ENCODE data around the gene RNF114. TPM values are rescaled to one million over a fixed set of nuclear protein-coding genes. Genes with fewer than 3 reads are reported as not detected.

Gene RNF114, protein sequence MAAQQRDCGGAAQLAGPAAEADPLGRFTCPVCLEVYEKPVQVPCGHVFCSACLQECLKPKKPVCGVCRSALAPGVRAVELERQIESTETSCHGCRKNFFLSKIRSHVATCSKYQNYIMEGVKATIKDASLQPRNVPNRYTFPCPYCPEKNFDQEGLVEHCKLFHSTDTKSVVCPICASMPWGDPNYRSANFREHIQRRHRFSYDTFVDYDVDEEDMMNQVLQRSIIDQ
- total RNA-seq = 123 and 198 TPM in 2 replicates

DNA sequence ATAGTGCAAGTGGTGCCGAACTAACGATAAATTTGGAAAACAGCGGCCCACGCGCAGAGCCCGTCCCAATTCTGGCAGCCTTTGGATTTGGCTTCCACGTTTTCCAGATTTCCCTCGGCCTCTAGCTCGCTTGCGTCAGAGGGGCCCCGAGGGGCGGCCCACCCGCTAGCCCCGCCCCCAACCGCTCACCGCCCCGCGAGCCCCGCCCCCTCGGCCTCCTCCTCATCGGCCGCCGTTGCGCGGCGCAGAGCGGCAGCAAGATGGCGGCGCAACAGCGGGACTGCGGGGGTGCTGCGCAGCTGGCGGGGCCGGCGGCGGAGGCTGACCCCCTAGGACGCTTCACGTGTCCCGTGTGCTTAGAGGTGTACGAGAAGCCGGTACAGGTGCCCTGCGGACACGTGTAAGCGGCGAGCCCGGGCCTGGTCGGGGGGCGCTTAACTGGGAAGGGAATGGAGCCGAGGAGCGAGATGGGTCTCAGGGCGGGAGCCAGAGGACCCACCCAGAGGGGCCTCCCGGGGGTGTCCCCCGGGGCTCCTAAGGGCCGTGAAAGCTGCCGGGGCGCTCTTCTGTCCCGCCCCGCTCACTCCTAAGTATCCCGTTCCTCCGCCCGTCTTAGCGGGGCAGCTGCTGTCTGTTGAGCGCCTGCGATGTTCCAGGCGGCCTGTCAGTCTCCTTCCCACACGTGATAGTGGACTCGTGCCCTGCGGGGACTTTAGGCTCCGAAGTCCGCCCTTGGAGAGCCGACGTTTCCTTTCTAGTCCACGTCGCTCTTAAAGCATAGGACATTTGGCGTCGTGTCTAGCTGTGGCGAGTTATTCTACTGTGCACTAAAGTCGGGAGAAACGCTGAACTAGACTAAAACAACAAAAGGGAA, at the start of gene RNF114:
Gene RNF114, plus strand, starts transcription at position 245 of the 874 bp plus-strand sequence. Its CDS starts 16 bp downstream, at position 261.

DNA sequence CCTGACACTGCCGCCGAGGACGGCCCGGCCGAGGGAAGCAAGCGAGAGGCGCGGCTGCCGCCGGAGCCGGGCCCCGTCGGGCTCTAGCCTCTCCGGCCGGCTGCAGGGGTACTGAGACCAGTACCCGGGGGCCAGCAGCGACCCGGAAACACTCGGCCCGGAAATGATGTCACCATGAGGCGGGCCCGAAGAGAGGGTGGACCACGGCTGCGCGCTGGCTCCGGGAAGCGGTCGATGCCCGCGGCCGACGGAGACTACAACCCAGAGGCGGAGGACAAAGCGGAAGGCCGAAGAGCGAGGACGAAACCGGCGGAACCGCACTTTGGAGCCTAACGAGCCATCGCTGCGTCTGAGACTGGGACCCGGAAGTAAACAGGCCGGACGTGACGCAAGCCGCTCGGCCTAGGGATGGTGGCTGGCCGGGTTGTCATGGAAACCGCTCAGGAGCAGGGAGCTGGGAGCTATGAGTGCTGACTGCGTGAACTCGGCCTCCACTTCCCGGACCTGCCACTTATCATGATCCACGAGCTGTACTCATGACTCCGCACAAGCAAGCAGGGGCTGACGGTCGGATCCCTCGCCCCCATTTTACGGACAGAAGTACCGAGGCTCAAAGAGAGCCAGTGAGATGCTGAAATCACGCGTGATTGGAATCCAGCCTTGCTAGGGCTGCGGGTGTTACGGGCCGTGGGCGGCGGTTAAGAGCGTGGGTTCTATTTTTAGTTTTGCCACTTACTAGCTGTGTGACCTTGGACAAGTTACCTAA, 20.6 kb upstream of the RNF114 start, which contains the start of gene SPATA2:
Gene SPATA2, minus strand, starts transcription at position 150 of the 766 bp plus-strand sequence. CDS start 7,039 bp downstream, outside the sequence.

DNA sequence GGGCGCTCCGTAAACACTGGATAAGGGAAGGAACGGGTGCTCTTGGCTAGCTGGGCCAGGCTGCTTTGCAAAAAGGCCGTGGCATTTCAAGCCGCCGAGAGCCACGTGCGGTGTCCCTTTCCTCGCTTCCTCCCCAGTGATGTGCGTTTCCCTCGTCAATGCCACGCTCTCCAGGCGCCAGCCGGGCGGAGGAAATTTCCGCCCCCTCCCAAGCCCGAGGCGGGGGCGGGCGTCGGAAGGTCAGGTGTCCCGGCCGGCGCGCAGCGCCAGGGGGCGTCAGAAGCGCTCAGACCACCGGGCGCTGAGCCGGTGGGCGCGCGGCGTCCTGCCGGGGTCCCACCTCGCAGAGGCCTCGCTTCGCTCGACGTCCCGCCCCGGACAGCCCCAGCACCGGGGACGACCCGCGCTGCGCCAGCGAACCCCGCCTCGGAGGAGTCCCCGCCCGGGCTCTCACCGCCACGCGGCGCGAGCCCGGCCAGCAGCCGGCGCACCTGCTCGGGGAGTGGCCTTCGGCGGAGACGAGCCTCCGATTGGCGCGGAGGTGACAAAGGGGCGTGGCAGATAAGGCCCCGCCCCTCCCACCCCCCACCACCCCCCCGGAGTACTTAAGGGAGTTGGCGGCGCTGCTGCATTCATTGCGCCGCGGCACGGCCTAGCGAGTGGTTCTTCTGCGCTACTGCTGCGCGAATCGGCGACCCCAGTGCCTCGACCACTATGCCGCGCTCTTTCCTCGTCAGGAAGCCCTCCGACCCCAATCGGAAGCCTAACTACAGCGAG, 46.3 kb downstream of the RNF114 start, which contains the start of gene SNAI1:
Gene SNAI1, plus strand, starts transcription at position 635 of the 777 bp plus-strand sequence. Its CDS starts 80 bp downstream, at position 715.

Other genes starting within 250 kb of the RNF114 start
- 17.3 and 21.8 TPM in 2 replicates for gene B4GALT5, start 222.5 kb upstream of the RNF114 start, total RNA-seq
- gene SLC9A8, start 123.6 kb upstream of the RNF114 start, total RNA-seq = 7.3 and 10.8 TPM in 2 replicates
- gene SPATA2, start 20.9 kb upstream of the RNF114 start, total RNA-seq = 1.9 and 2.0 TPM in 2 replicates
- gene SNAI1, start 46.6 kb downstream of the RNF114 start, total RNA-seq = 0.29 and 0.83 TPM in 2 replicates
- gene UBE2V1, start 176.8 kb downstream of the RNF114 start, total RNA-seq = 56.4 and 69.0 TPM in 2 replicates
- gene PEDS1, start 217.3 kb downstream of the RNF114 start, total RNA-seq = 11.3 and 19.8 TPM in 2 replicates

Measured in smooth muscle cell of trachea (primary cell).